ENCODE results near the gene PTTG1.

The PTTG1 gene

GRCh38 chr5:160475864-160476438, 54.3 kb downstream of the PTTG1 start:
- no peak for DNase-seq

GRCh38 chr5:160477266-160477970, 55.8 kb downstream of the PTTG1 start:
- no peak for DNase-seq

- DNase-seq, result no peak
These were observed 56.5 kb downstream of the PTTG1 start for GRCh38 chr5:160478163-160478562.

Data from NK-92 treated with Interleukin-12 subunit alpha and Interleukin-12 subunit beta, amount 100 ng/mL, for 24 hours (cell line).